ENCODE data around the gene CCM2. TPM values are rescaled to one million over a fixed set of nuclear protein-coding genes. Genes with fewer than 3 reads are reported as not detected.

The CCM2 gene
- total RNA-seq, 2 experiments from 2014 or later, result 130 to 134 TPM

DNA sequence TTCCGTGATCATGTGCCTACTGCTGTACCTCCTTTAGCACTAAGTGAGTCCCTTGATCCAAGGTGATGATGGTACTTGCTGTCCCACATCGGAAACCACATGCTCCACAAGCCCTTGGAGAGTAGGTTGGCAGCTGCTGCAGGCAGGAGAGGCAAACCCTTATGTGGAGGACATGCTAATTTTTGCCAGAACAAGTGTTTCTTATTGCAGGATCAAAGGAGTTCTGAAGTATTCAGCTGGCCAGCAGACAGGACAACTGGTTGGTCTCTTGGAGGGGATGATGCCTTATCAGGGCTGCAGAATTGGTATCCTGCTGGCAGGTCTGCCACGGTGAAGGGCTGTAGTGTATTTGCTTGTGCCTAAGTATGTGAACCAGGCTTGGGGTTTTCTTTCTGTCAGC is 52.0 kb downstream of the CCM2 start:
- CTCF ChIA-PET, result interaction anchor here (1.4 kb wide), 1 partner anchor 84 kb away, joined by 6 read pairs; no protein-coding TSS in a partner anchor
- no peak overlapping the region for H3K4me3 Mint-ChIP-seq
- POLR2A ChIA-PET, result interaction anchor here (0.8 to 1.1 kb wide), 3 partner anchors 16 to 204 kb away, joined by 3 to 4 read pairs (median 3); partner anchors contain the start of gene H2AZ2
- no peaks in the 10 kb centered on the region for H3K9me3 Mint-ChIP-seq
- H3K27ac Mint-ChIP-seq, result peak overlapping the region; percentile 3
- no peaks in the 10 kb centered on the region for H3K27me3 Mint-ChIP-seq
- peaks cover 14% of the 10 kb centered on the region for H3K4me1 Mint-ChIP-seq
- H3K36me3 Mint-ChIP-seq (ENCODE audit: low read depth), result peaks cover 76% of the 10 kb centered on the region
- DNase-seq, result no peak

DNA sequence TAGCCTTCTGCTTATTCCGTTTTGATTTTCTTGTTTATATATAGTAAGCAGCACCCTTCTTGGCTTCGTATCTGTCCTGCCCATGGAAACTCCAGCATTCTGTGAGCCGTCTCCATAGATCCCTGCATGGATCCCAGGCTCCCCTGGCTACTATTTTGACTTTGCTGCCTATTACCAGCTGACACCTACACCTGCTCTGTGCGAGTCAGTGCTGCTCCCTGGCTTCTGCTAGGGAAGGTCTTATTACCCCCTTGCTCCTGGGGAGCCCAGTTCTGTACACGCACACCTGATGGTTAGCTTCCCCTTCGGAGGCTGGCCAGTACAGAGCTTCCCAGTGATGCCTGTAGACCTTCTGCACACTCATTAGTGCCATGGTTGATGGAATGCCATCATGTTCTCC is 53.4 kb downstream of the CCM2 start:
- H3K36me3 Mint-ChIP-seq (ENCODE audit: low read depth), result peaks cover 80% of the 10 kb centered on the region
- POLR2A ChIA-PET, result interaction anchor here (0.5 to 1.2 kb wide), 4 partner anchors 53 to 98 kb away, joined by 3 read pairs; partner anchors contain the start of gene CCM2
- no peak for DNase-seq
- no peaks in the 10 kb centered on the region for H3K27me3 Mint-ChIP-seq
- no peak overlapping the region for H3K4me3 Mint-ChIP-seq
- no peak overlapping the region for H3K27ac Mint-ChIP-seq
- CTCF ChIA-PET, result interaction anchor here (1.4 kb wide), 1 partner anchor 83 kb away, joined by 6 read pairs; no protein-coding TSS in a partner anchor
- H3K9me3 Mint-ChIP-seq, result no peaks in the 10 kb centered on the region
- H3K4me1 Mint-ChIP-seq, result peaks cover 19% of the 10 kb centered on the region

DNA sequence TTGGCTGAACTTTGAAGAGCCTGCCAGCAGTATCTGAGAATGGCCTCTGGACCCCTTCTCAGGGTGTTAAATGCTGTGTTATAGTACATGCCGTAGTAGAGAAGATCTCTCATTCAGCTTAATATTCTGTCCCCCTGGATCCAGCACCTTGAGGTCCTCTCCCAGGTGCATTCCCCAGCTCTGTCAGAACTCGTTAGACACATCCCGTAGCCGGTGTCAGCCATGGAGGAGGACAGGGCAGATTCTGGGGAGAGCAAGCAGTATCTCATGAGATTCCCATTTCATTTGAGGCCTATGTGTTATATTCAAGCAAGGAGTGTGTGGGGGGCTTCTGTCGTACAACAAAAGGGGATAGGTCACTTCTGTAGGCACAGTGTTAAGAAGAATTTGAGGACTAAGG is 53.9 kb downstream of the CCM2 start:
- CTCF ChIA-PET, result no interaction called here
- no peak overlapping the region for H3K27ac Mint-ChIP-seq
- peaks cover 20% of the 10 kb centered on the region for H3K4me1 Mint-ChIP-seq
- no peaks in the 10 kb centered on the region for H3K27me3 Mint-ChIP-seq
- H3K9me3 Mint-ChIP-seq, result no peaks in the 10 kb centered on the region
- peaks cover 78% of the 10 kb centered on the region for H3K36me3 Mint-ChIP-seq (ENCODE audit: low read depth)
- no peak for DNase-seq
- no peak overlapping the region for H3K4me3 Mint-ChIP-seq
- POLR2A ChIA-PET, result interaction anchor here (0.5 to 1.2 kb wide), 5 partner anchors 53 to 97 kb away, joined by 3 read pairs; partner anchors contain the start of gene CCM2

DNA sequence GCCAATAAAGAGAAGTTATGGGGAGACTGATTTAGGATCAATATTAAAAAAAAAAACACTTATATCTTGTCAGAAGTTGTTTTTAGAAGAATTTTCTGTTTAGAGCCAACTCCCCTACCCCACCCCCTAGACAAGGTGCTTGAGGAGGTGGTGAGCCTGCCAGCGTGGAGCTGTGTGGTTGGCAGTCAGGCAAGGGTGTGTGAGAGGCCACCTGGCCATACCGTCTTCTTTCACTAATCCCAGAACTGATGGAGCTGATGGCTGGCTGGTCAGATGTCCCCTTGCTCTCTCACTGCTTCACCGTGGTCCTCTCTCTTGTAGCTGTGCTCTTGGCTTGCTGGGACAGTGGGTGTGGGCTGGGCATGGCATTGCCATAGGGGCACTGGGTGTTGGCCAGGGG is 54.4 kb downstream of the CCM2 start:
- Mint-ChIP-seq H3K4me1 (peaks cover 20% of the 10 kb centered on the region), H3K4me3 (no peak overlapping the region), H3K36me3 (ENCODE audit: low read depth) (peaks cover 75% of the 10 kb centered on the region), H3K27ac (no peak overlapping the region), H3K27me3 (no peaks in the 10 kb centered on the region), H3K9me3 (no peaks in the 10 kb centered on the region)
- ChIA-PET POLR2A (interaction anchor here (0.7 to 0.9 kb wide), 2 partner anchors 53 to 84 kb away, joined by 3 read pairs; no protein-coding TSS in a partner anchor), CTCF (interaction anchor here (1.3 kb wide), 1 partner anchor 15 kb away, joined by 3 read pairs; no protein-coding TSS in a partner anchor)
- DNase-seq, result no peak

DNA sequence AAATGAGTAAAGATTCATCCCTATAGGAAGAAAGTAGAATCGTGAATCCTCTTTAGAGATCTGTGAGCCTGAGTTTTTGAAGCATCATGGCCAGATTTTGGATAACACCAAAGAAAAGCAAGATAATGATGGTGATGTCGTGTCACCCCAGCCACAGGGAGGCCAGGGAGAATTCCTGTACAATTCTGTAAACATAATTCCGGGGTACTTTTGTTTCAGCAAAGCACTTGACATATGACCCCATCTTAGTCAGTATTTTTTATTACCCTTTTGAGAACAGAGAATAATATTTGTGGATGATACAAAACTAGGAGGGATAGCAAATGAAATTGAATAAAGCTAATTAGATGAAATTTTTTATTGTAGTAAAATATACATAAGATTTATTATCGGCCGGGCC is 55.0 kb downstream of the CCM2 start:
- H3K27ac Mint-ChIP-seq, result no peak overlapping the region
- no peak overlapping the region for H3K4me3 Mint-ChIP-seq
- CTCF ChIA-PET, result interaction anchor here (1.3 kb wide), 1 partner anchor 14 kb away, joined by 3 read pairs; no protein-coding TSS in a partner anchor
- no peak for DNase-seq
- POLR2A ChIA-PET, result interaction anchor here (0.9 to 1.2 kb wide), 2 partner anchors 19 to 54 kb away, joined by 3 read pairs; no protein-coding TSS in a partner anchor
- H3K27me3 Mint-ChIP-seq, result no peaks in the 10 kb centered on the region
- peaks cover 21% of the 10 kb centered on the region for H3K4me1 Mint-ChIP-seq
- H3K36me3 Mint-ChIP-seq (ENCODE audit: low read depth), result peaks cover 77% of the 10 kb centered on the region
- no peaks in the 10 kb centered on the region for H3K9me3 Mint-ChIP-seq

DNA sequence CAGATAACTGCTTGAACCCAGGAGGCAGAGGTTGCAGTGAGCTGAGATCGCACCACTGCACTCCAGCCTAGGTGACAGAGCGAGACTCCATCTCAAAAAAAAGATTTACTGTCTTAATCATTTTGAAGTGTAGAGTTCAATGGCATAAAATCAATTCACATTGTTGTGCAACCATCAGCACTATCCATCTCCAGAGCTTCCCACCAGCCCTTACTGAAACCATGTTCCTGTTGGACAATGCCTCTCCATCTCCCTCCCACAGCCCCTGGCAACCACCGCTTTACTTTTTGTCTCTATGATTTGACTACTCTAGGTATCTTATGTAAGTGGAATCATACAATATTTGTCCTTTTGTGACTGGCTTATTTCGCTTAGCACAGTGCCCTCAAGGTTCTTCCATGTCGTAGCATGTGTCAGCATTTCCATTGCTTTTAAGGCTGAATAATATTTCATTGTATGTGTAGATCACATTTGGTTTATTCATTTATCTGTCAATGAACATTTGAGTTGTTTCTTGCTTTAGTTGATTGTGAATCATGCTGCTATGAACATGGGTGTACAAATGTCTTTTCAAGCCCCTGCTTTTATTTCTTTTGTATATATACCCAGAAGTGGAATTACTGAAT is 55.7 kb downstream of the CCM2 start:
- DNase-seq, result no peak
- Mint-ChIP-seq H3K4me3 (no peak overlapping the region), H3K4me1 (peaks cover 26% of the 10 kb centered on the region), H3K27me3 (no peaks in the 10 kb centered on the region), H3K9me3 (no peaks in the 10 kb centered on the region), H3K27ac (no peak overlapping the region), H3K36me3 (ENCODE audit: low read depth) (peaks cover 77% of the 10 kb centered on the region)
- CTCF ChIA-PET, result interaction anchor here (1.3 kb wide), 1 partner anchor 13 kb away, joined by 3 read pairs; no protein-coding TSS in a partner anchor
- POLR2A ChIA-PET, result interaction anchor here (1.2 kb wide), 1 partner anchor 20 kb away, joined by 3 read pairs; no protein-coding TSS in a partner anchor

DNA sequence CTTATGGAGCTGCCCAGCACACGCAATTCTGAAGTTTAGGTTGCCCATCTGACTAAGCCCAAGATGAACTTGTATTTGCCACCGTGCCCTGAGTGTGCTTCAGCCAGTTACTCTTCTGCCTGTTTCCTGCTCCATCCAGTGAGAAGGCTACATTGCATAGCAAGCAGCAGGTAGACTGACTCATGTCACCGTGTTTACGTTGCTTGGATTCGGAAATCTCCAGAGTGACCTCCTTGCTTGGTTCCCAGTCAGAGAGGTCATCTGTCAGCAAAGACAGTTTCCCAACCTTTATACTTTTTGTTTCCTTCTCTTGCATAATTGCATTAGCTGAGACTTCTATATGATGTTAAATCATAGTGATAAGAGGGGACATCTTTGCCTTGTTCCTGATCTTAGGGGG is 57.9 kb downstream of the CCM2 start:
- Mint-ChIP-seq H3K9me3 (no peaks in the 10 kb centered on the region), H3K36me3 (ENCODE audit: low read depth) (peaks cover 77% of the 10 kb centered on the region)

DNA sequence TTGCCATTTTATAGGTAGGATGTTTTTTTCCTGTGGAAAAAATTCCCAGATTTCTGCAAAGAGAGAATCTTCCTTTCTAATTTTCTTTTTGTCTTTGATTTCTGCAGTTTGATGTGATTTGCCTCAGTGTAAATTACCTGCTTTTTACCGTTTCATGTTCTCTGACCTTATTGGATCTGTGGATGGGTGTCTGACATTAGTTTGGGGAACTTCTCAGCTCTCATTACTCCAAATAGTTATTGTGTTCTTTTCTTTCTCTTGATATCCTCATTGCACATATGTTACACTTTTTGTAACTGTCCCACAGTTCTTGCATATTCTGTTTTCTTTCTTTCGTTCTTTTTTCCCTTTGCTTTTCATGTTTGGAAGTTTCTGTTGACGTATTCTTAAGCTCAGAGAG is 60.3 kb downstream of the CCM2 start:
- Mint-ChIP-seq H3K27ac (no peak overlapping the region), H3K9me3 (no peaks in the 10 kb centered on the region), H3K27me3 (no peaks in the 10 kb centered on the region), H3K36me3 (ENCODE audit: low read depth) (peaks cover 78% of the 10 kb centered on the region), H3K4me1 (peaks cover 42% of the 10 kb centered on the region), H3K4me3 (no peak overlapping the region)
- CTCF ChIA-PET, result no interaction called here
- DNase-seq, result no peak
- POLR2A ChIA-PET, result interaction anchor here (1.0 kb wide), 1 partner anchor 9 kb away, joined by 3 read pairs; no protein-coding TSS in a partner anchor

More for the DNA sequence above, 57.9 kb downstream of the CCM2 start:
- CTCF ChIA-PET, result no interaction called here
- POLR2A ChIA-PET, result interaction anchor here (0.6 to 0.7 kb wide), 2 partner anchors 9 to 163 kb away, joined by 4 to 7 read pairs; no protein-coding TSS in a partner anchor
- Mint-ChIP-seq H3K27ac (no peak overlapping the region), H3K4me3 (no peak overlapping the region), H3K4me1 (peaks cover 44% of the 10 kb centered on the region), H3K27me3 (no peaks in the 10 kb centered on the region)
- DNase-seq, result no peak

DNA sequence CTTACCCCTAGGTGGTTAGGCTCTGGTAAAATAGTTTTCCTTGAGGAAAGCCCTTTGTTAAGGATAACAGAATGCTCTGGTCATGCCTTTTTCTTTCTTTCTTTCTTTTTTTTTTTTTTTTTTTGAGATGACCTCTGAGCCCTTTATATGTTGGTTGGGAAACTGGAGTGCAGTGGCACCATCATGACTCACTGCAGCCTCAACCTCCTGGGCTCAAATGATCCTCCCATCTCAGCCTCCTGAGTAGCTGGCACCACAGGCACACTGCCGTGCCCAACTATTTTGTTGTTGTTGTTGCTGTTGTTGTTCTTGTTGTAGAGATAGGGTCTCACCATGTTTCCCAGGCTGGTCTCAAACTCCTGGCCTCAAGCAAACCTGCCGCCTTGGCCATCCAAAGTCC is 61.4 kb downstream of the CCM2 start:
- DNase-seq, result no peak

DNA sequence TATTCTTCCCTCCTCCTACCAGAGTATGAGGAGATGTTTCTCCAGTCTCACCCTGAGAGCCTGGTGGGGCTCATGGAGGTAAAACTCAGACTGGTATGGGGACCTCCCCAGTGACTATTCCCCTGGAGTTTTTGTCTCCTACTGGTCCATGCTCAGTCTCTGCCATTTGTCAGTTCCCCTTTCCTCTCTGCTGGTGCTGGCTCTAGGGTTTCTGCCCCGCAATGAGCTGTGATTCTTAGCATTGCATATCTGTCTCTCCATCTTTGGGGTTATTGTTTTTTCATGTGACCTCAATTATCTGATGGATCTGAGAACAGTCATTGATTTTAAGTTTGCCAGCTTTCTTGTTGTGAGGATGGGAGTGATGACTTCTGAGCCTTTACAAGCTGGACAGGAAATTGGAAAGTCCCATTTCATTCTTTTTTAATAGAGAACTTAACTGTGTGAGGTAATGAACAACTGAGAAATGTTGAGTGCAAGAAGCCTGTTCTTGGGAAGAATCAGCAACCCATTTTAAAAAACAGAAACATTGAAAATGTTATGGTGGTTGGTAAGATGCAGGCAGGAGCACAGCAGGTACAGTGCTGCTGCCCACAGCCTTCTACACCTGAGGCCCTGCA is 61.9 kb downstream of the CCM2 start:
- H3K27ac Mint-ChIP-seq, result peak overlapping the region; percentile 28
- DNase-seq, result no peak
- H3K36me3 Mint-ChIP-seq (ENCODE audit: low read depth), result peaks cover 79% of the 10 kb centered on the region
- ChIA-PET CTCF (interaction anchor here (1.5 to 2.6 kb wide), 2 partner anchors 75 to 88 kb away, joined by 3 to 9 read pairs; no protein-coding TSS in a partner anchor), POLR2A (interaction anchor here (0.6 to 1.2 kb wide), 3 partner anchors 49 to 97 kb away, joined by 3 read pairs; partner anchors contain the start of gene TBRG4)
- H3K9me3 Mint-ChIP-seq, result no peaks in the 10 kb centered on the region
- H3K4me1 Mint-ChIP-seq, result peaks cover 53% of the 10 kb centered on the region
- H3K27me3 Mint-ChIP-seq, result no peaks in the 10 kb centered on the region
- H3K4me3 Mint-ChIP-seq, result no peak overlapping the region

More for the DNA sequence above, 61.4 kb downstream of the CCM2 start:
- H3K4me3 Mint-ChIP-seq, result no peak overlapping the region
- peak overlapping the region; percentile 28 for H3K27ac Mint-ChIP-seq
- no peaks in the 10 kb centered on the region for H3K9me3 Mint-ChIP-seq
- H3K4me1 Mint-ChIP-seq, result peaks cover 51% of the 10 kb centered on the region
- no peaks in the 10 kb centered on the region for H3K27me3 Mint-ChIP-seq
- ChIA-PET CTCF (interaction anchor here (2.6 kb wide), 1 partner anchor 88 kb away, joined by 9 read pairs; no protein-coding TSS in a partner anchor), POLR2A (no interaction called here)
- H3K36me3 Mint-ChIP-seq (ENCODE audit: low read depth), result peaks cover 78% of the 10 kb centered on the region

DNA sequence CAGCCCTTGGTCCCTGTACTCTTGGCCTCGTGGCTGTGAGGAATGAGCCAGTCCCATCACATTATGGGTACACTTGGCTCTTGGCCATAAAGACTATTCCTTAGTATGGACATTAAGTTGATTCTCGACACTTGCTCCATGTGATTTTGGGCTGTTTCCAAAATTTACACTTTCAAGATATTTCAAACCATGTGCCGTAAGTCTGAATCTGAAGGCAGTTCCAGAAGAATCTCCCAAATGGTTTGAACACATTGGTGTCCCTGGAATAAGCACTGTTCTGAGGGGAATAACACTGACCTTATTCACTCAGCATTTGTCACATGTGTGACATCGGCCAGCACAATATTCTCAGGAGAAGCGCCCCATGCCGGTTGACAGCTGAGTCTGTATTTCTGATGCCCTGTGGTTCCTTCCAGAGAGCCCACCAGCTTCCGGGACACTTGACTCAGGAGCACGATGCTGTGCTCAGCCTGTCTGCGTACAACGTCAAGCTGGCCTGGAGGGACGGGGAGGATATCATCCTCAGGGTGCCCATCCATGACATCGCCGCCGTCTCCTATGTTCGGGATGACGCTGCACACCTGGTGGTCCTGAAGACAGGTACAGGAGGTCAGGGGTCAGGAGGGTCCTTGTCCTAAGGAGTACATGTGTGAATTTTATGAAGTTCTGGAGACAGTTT is 64.2 kb downstream of the CCM2 start:
- H3K4me3 Mint-ChIP-seq, result no peak overlapping the region
- peaks cover 80% of the 10 kb centered on the region for H3K36me3 Mint-ChIP-seq (ENCODE audit: low read depth)
- H3K27me3 Mint-ChIP-seq, result no peaks in the 10 kb centered on the region
- peaks cover 58% of the 10 kb centered on the region for H3K4me1 Mint-ChIP-seq
- POLR2A ChIA-PET, result interaction anchor here (0.6 kb wide), 1 partner anchor 85 kb away, joined by 3 read pairs; no protein-coding TSS in a partner anchor
- no peaks in the 10 kb centered on the region for H3K9me3 Mint-ChIP-seq
- CTCF ChIA-PET, result no interaction called here
- no peak for DNase-seq
- no peak overlapping the region for H3K27ac Mint-ChIP-seq

DNA sequence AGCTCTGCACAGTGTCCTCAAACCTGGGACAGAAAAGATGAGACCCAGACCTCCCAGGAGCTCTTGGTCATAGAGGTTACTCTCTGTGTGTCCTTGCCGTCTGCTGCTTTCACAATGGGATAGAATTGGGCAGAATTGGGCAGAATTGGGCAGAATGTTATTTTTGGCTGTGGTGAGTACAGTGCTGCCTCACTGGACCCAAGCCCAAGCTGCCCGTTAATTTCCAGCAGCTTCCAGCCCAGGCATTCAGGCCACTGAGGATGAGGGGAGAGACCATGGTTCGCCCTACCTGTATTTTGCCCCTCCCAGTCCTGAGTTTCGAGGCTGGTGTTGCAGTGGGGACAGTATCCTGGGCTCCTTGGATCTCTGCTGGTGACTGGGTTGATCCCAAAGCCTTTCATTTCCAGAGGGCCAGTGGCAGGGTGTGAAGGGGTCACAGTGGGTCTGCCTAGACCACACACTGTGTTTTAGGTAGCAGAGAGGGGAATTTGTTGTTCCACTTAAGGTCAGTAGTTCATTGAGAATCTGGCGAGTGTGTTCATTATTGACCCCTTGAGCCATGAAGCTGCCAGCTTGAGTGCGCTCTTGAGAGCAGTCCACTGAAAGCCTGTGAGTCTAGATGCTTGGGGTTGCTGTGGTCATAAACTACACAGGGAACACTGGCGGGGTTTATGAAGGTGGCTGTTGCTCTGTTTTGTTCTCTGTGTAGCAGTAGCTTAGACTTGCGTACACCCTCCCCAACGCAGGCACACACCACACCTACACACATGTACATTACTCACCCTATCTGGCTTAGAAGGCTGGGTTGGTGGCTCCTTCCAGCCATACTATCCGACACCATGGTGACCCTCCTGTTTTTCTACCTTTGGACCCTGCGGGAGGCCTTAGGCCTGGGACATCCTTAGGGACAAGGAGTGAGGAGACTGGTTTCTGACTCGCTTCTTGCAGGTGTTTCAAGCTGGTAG is 65.3 kb downstream of the CCM2 start:
- Mint-ChIP-seq H3K27ac (no peak overlapping the region), H3K4me1 (peaks cover 52% of the 10 kb centered on the region), H3K9me3 (no peaks in the 10 kb centered on the region), H3K27me3 (no peaks in the 10 kb centered on the region), H3K4me3 (no peak overlapping the region), H3K36me3 (ENCODE audit: low read depth) (peaks cover 84% of the 10 kb centered on the region)
- ChIA-PET POLR2A (no interaction called here), CTCF (no interaction called here)
- DNase-seq, result no peak

Measured in activated CD4-positive, alpha-beta memory T cell treated with anti-CD3 and anti-CD28 coated beads, Interleukin-2, amount 10 ng/mL, durations not matched to agents 7 days and 5 days (primary cell).